Cerebellar cortex (tissue), 1 donor: Measurements from ENCODE around the gene GGTA1.
"Not testable (repeated sequence)": the region's sequence is repeated elsewhere in the genome, so short reads cannot be mapped to it uniquely, and the experiment has no call there.

Source experiments
- DNase-seq: peaks from one replicate; pipeline ENCODE4 v3.0.0-alpha.2; 2015; ENCODE audit warnings: low spot score

The GGTA1 gene

DNA sequence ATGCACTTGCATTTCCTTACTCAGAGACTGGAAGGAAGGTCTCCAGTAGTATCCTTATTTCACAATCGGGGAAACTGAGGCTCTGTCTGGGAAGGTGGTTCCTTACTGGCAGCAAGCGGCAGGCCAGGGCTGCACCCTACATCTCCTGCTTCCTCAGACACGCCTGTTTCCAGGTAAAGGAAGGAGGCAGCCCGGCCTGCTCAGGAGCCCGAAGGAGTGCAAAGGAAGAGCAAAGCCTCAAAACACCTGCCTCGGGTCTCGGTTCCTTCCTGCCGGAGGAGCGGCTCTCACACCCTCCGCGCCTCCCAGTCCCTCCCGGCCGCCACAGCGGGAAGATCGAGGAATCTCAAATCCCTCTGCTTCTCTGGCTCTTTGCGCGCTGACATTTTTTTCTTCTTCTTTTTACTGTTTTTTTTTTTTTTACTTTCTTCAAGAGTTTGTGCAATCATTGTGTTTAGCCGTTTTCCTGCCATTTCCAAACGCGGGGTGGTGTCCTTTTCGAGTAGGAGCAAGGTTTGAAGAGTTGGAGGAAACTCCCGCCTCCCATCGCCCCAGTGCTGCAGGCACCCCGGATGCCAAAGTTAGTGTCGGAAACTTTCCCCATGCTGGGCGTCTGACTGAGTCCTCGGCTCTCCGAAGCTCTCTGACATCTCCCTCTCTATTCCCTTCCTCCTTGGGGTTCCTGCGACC lies 1.0 kb downstream of the GGTA1 start:
- DNase-seq: peak; percentile 13

GRCh38 chr9:121498150-121498486 lies 1.5 kb downstream of the GGTA1 start:
- DNase-seq: peak; percentile 75

DNA sequence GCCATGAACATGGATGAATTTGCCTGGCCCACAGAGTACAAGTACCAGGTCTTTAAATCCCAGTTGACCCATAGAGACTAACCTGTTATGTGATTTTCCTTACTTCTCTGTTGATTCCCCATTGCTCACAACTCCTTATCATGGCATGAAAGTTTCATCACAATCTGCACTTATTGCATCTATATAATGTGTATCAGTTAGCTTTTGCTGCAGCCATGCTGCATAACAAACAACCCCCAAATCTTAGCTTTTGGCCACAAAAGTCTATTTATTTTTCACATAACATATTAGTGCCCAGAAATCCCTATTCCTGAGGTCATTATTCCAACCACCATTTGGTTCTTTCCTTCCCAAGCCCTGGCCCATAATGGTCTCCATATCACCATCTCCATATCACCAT lies 3.7 kb downstream of the GGTA1 start:
- no peak for DNase-seq

- DNase-seq: no peak
These were observed 5.5 kb downstream of the GGTA1 start for GRCh38 chr9:121494192-121494591.

DNA sequence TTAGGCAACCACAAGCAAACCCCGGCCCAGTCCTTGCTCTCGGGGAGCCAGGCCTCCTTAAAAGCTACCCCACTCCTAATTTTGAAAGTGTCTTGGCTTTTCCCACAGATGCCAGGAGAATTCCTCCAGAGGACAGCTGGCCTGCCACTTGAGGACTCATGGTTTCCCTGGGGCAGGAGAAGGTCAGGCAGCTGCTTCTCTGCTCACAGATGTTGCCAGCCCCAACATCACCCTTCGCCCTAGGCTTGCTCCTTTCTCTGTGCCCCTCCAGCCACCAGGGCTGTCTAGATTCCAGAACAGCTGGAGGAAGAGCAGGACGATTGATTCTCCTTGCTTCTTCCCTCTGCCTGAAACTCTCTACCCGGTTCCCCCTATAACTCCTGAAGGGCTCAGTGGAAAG lies 8.5 kb downstream of the GGTA1 start:
- no peak for DNase-seq

DNA sequence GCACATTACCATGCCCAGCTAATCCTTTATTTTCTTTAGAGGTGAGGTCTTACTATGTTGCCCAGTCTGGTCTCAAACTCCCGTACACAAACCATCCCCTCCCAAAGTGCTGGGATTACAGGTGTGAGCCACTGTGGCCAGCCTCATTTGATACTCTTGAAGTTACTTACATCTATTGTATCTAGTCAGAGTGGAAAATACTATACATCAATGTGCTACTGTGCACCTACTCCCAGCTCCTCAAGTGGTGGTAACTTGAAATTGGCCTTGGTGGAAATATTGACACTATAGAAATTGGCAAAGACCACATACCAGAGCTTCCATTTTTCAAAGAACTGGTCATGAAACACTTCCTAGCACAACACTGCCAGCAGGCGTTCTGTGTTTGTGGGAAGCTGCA lies 10.3 kb downstream of the GGTA1 start:
- no peak for DNase-seq

- no peak for DNase-seq
These were observed 13.6 kb downstream of the GGTA1 start for GRCh38 chr9:121486043-121486442.

- DNase-seq: no peak
These were observed 14.0 kb downstream of the GGTA1 start for GRCh38 chr9:121485623-121486022.

DNA sequence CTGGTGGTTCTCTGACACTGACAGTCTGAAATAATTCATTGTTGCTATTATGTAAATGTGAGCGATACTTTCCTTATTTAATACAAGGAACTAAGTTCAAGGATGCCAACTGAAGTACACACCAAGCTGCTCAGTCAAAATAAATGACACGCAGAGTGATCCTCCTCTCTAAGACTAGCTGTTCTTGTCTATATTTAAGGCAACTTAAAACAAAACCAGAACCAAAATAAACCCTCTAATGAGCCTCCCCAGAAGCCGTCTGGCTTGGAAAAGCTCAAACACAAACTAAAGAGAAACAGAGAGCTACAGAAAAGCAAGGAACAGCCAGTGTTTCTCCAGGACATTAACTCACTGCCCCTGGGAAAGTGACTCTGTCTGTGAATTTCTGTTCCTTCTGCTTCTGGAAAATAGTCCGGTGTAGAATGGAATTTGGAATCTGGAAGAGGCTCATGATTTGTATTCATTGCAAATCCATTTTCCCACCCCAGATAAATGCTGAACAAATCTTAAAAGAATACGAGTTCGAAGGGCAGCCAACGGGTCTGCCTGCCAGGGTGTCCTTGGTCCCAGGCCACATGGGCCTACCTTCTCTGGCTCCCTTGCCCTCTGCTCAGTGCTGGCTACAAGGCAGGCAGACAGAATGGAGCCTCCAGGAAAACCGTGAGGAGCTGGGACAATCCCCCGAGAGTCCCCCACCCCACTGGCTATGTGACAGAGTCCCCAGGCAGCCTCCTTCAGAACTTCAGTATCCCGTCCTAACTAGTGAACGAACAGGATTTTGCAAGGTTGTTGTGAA lies 14.8 kb downstream of the GGTA1 start:
- no peak for DNase-seq

DNA sequence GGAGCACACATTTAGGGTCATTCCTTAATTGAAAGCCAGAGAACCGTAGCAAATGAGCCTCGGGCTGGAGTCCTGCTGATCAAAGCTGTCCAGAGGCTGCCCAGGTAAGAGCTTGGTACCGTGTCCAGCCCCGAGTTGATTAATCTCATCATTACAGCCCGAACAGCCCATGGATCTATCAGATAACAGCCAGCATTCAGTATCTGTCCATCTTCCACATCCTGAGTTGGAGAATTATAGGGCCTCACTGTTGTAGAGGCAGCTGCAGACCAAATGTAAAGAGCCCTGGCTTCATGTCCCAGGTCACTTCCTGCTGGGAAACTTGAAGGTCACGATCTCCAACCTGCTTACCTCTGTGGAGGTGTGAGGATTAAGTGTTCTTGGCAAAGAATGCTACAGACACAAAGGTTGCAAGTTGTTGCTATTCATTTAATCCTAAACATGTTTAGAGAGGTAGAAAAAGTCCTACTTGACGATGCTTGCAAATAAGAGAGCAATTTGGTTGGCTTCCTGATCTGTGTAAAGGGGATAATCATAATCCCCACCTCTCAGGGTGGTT lies 16.1 kb downstream of the GGTA1 start:
- DNase-seq: no peak

GRCh38 chr9:121483049-121483448 lies 16.6 kb downstream of the GGTA1 start:
- DNase-seq: no peak

GRCh38 chr9:121478816-121479676 lies 20.6 kb downstream of the GGTA1 start:
- no peak for DNase-seq

GRCh38 chr9:121476156-121476555 lies 23.5 kb downstream of the GGTA1 start:
- no peak for DNase-seq

- no peak for DNase-seq
These were observed 25.3 kb downstream of the GGTA1 start for GRCh38 chr9:121474231-121474947.

- no peak for DNase-seq
These were observed 26.4 kb downstream of the GGTA1 start for GRCh38 chr9:121473229-121473628.

DNA sequence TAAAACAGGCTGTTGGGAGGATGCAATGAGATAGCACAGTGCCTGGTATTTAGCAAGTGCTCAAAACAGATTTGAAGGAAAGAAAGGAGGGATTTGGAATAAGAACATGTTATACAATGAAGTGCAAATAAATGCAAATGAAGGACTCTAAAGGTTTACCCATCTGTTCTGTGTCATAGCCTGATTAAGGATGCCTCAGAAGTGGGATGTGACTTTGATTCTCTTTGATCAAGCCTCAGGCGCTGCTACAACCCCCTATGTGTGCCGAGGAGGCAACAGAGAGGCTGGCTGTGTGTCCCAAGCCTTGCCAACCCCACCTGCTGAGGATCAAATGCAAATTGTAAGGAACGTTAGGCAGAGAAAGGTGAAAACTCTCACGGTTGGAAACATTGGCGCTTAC lies 27.2 kb downstream of the GGTA1 start:
- DNase-seq: no peak

GRCh38 chr9:121466142-121466541 lies 33.5 kb downstream of the GGTA1 start:
- DNase-seq: no peak

GRCh38 chr9:121464968-121465367 lies 34.7 kb downstream of the GGTA1 start:
- no peak for DNase-seq

GRCh38 chr9:121463026-121463807 lies 36.4 kb downstream of the GGTA1 start:
- peak; percentile 23 for DNase-seq

- no peak for DNase-seq
These were observed 40.1 kb downstream of the GGTA1 start for GRCh38 chr9:121459513-121459912.

- DNase-seq: not testable (repeated sequence)
These were observed 41.2 kb downstream of the GGTA1 start for GRCh38 chr9:121458449-121458848.
